B cell (primary cell): Measurements from ENCODE around the gene RPGR.
A peak's percentile ranks its signal among the peaks of the same experiment; 100 is the strongest.

Source experiments
- CTCF ChIP-seq: fragments of 200-600 bp; IDR thresholded peaks from one replicate; pipeline ENCODE4 v1.8.0; 2022; ENCODE audit warnings: antibody characterized with exemption, mild to moderate bottlenecking
- EZH2 ChIP-seq: IDR thresholded peaks from 2 replicates; pipeline ENCODE4 v1.6.1; 2012; ENCODE audit warnings: borderline replicate concordance, low read depth, mild to moderate bottlenecking, moderate library complexity, low read length; ENCODE audit not compliant: insufficient read depth, poor library complexity, severe bottlenecking

- peak; percentile 44 for TF ChIP-seq CTCF
- no peak for TF ChIP-seq EZH2
Measured at GRCh38 chrX:38327775-38328081, 419 bp upstream of the RPGR start.
